ENCODE measurements around the gene GDF2. TPM values are rescaled to one million over a fixed set of nuclear protein-coding genes. Genes with fewer than 3 reads are reported as not detected.

GDF2 gene
- total RNA-seq, 1 experiment from 2014 or later, result not detected

- intact Hi-C loops (cut with micrococcal nuclease; ENCODE audit: unreplicated experiment), result no loop called here
- ChIA-PET POLR2A (ENCODE audit: low non-redundant PET) (no interaction called here), CTCF (no interaction called here)
- H3K27ac ChIP-seq (ENCODE audit: low read depth, low read length, poor library complexity, severe bottlenecking), result no peak overlapping the region
- H3K36me3 ChIP-seq (ENCODE audit: insufficient read depth, low read length, poor library complexity, severe bottlenecking), result no peaks in the 10 kb centered on the region
- no peak for TF ChIP-seq EZH2 (IDR thresholded peaks at IDR 0.05; ENCODE audit: borderline replicate concordance, low read depth, low read length, poor library complexity, severe bottlenecking)
- TF ChIP-seq CTCF (conservative IDR thresholded peaks at IDR 0.05; ENCODE audit: low read depth, low read length), result no peak
- DNase-seq (ENCODE audit: low spot score), result no peak
- no peaks in the 10 kb centered on the region for H3K9me3 ChIP-seq (ENCODE audit: low read depth, low read length, poor library complexity, severe bottlenecking)
- BruUV-seq (replicated peaks), result no TSS peak
- H3K4me1 ChIP-seq (ENCODE audit: insufficient read depth, low read length, poor library complexity, severe bottlenecking), result no peaks in the 10 kb centered on the region
- no peaks in the 10 kb centered on the region for H3K27me3 ChIP-seq (replicated peaks; ENCODE audit: insufficient read depth, low read depth, low read length, poor library complexity)
- H3K4me3 ChIP-seq (ENCODE audit: low read depth, low read length, poor library complexity, severe bottlenecking), result no peak overlapping the region
Observed at GRCh38 chr10:47283101-47283630, 39.1 kb upstream of the GDF2 start.

- Histone ChIP-seq H3K4me1 (ENCODE audit: insufficient read depth, low read length, poor library complexity, severe bottlenecking) (no peaks in the 10 kb centered on the region), H3K4me3 (ENCODE audit: low read depth, low read length, poor library complexity, severe bottlenecking) (no peak overlapping the region), H3K9me3 (ENCODE audit: low read depth, low read length, poor library complexity, severe bottlenecking) (no peaks in the 10 kb centered on the region), H3K27ac (ENCODE audit: low read depth, low read length, poor library complexity, severe bottlenecking) (no peak overlapping the region), H3K36me3 (ENCODE audit: insufficient read depth, low read length, poor library complexity, severe bottlenecking) (no peaks in the 10 kb centered on the region), H3K27me3 (replicated peaks; ENCODE audit: insufficient read depth, low read depth, low read length, poor library complexity) (no peaks in the 10 kb centered on the region)
- no TSS peak for BruUV-seq (replicated peaks)
- intact Hi-C loops (cut with micrococcal nuclease; ENCODE audit: unreplicated experiment), result no loop called here
- CTCF ChIA-PET, result no interaction called here
- no peak for DNase-seq (ENCODE audit: low spot score)
- POLR2A ChIA-PET (ENCODE audit: low non-redundant PET), result no interaction called here
- TF ChIP-seq EZH2 (IDR thresholded peaks at IDR 0.05; ENCODE audit: borderline replicate concordance, low read depth, low read length, poor library complexity, severe bottlenecking), result no peak
Observed at GRCh38 chr10:47283848-47284247, 38.4 kb upstream of the GDF2 start.

- TF ChIP-seq EZH2 (IDR thresholded peaks at IDR 0.05; ENCODE audit: borderline replicate concordance, low read depth, low read length, poor library complexity, severe bottlenecking) (no peak), CTCF (conservative IDR thresholded peaks at IDR 0.05; ENCODE audit: low read depth, low read length) (no peak)
- Histone ChIP-seq H3K4me3 (ENCODE audit: low read depth, low read length, poor library complexity, severe bottlenecking) (no peak overlapping the region), H3K36me3 (ENCODE audit: insufficient read depth, low read length, poor library complexity, severe bottlenecking) (no peaks in the 10 kb centered on the region), H3K4me1 (ENCODE audit: insufficient read depth, low read length, poor library complexity, severe bottlenecking) (no peaks in the 10 kb centered on the region), H3K9me3 (ENCODE audit: low read depth, low read length, poor library complexity, severe bottlenecking) (no peaks in the 10 kb centered on the region), H3K27me3 (replicated peaks; ENCODE audit: insufficient read depth, low read depth, low read length, poor library complexity) (no peaks in the 10 kb centered on the region), H3K27ac (ENCODE audit: low read depth, low read length, poor library complexity, severe bottlenecking) (no peak overlapping the region)
- BruUV-seq (replicated peaks), result no TSS peak
- ChIA-PET CTCF (no interaction called here), POLR2A (ENCODE audit: low non-redundant PET) (no interaction called here)
- intact Hi-C loops (cut with micrococcal nuclease; ENCODE audit: unreplicated experiment), result no loop called here
- DNase-seq (ENCODE audit: low spot score), result no peak
Observed at GRCh38 chr10:47285381-47286115, 36.7 kb upstream of the GDF2 start.

DNA sequence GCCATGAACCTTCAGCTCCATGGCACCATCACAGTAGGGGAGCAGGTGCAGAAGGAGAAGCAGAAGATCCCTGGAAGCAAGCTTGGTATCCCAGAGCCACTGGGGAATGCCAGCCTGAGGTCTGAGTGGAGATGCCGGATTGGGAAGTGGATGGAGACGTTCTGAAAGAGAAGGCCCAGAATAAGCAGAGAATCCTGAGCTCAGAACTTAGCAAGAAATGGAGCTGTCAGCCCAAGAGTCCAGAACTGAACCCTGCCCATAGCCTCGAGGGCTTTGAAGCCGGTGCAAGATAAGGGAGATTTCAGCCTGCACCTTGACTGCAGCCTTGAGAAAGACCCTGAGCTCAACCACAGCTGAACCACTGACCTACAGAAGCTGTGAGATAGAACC, 36.1 kb upstream of the GDF2 start:
- H3K4me1 ChIP-seq (ENCODE audit: insufficient read depth, low read length, poor library complexity, severe bottlenecking), result no peaks in the 10 kb centered on the region
- intact Hi-C loops (cut with micrococcal nuclease; ENCODE audit: unreplicated experiment), result no loop called here
- no peaks in the 10 kb centered on the region for H3K36me3 ChIP-seq (ENCODE audit: insufficient read depth, low read length, poor library complexity, severe bottlenecking)
- no peak for TF ChIP-seq CTCF (conservative IDR thresholded peaks at IDR 0.05; ENCODE audit: low read depth, low read length)
- TF ChIP-seq EZH2 (IDR thresholded peaks at IDR 0.05; ENCODE audit: borderline replicate concordance, low read depth, low read length, poor library complexity, severe bottlenecking), result no peak
- H3K27ac ChIP-seq (ENCODE audit: low read depth, low read length, poor library complexity, severe bottlenecking), result no peak overlapping the region
- BruUV-seq (replicated peaks), result no TSS peak
- ChIA-PET CTCF (interaction anchor here (0.8 kb wide), 1 partner anchor 262 kb away, joined by 3 read pairs; no protein-coding TSS in a partner anchor), POLR2A (ENCODE audit: low non-redundant PET) (no interaction called here)
- H3K4me3 ChIP-seq (ENCODE audit: low read depth, low read length, poor library complexity, severe bottlenecking), result no peak overlapping the region
- DNase-seq (ENCODE audit: low spot score), result no peak
- no peaks in the 10 kb centered on the region for H3K27me3 ChIP-seq (replicated peaks; ENCODE audit: insufficient read depth, low read depth, low read length, poor library complexity)
- H3K9me3 ChIP-seq (ENCODE audit: low read depth, low read length, poor library complexity, severe bottlenecking), result no peaks in the 10 kb centered on the region
